ENCODE results near the gene HMGB4. TPM values are rescaled to one million over a fixed set of nuclear protein-coding genes. Genes with fewer than 3 reads are reported as not detected.

Gene HMGB4
- total RNA-seq, 1 experiment from 2014 or later, result not detected

DNA sequence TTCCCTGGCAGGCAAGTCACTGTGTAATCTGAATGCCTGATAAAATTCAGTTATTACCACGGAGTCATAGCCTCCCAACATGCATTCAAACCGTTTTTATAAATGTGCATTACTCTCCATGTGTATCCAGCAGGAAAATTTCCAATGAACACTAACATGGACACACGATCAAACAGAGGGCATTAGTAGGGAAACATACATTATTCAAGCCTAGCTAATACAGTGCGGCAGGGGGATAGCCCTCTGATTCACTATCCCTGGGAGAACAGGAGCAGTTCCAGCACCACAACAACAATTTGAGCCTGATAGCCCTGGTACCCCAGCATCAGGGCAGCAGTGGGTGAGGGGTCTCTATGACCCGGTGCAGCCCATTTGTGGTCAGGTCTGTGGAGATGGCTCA, 35.8 kb upstream of the HMGB4 start:
- H3K36me3 Mint-ChIP-seq (ENCODE audit: insufficient read depth, unreplicated experiment), result no peaks in the 10 kb centered on the region
- POLR2A ChIA-PET, result no interaction called here
- H3K27ac Mint-ChIP-seq (ENCODE audit: low read depth, unreplicated experiment), result no peak overlapping the region
- H3K4me1 Mint-ChIP-seq (ENCODE audit: insufficient read depth, unreplicated experiment), result no peaks in the 10 kb centered on the region
- H3K9me3 Mint-ChIP-seq (ENCODE audit: unreplicated experiment), result peaks cover 34% of the 10 kb centered on the region
- BruUV-seq (replicated peaks), result no TSS peak
- H3K4me3 Mint-ChIP-seq (ENCODE audit: unreplicated experiment), result no peak overlapping the region
- TF ChIP-seq, protein P1, sequence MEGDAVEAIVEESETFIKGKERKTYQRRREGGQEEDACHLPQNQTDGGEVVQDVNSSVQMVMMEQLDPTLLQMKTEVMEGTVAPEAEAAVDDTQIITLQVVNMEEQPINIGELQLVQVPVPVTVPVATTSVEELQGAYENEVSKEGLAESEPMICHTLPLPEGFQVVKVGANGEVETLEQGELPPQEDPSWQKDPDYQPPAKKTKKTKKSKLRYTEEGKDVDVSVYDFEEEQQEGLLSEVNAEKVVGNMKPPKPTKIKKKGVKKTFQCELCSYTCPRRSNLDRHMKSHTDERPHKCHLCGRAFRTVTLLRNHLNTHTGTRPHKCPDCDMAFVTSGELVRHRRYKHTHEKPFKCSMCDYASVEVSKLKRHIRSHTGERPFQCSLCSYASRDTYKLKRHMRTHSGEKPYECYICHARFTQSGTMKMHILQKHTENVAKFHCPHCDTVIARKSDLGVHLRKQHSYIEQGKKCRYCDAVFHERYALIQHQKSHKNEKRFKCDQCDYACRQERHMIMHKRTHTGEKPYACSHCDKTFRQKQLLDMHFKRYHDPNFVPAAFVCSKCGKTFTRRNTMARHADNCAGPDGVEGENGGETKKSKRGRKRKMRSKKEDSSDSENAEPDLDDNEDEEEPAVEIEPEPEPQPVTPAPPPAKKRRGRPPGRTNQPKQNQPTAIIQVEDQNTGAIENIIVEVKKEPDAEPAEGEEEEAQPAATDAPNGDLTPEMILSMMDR (IDR thresholded peaks at IDR 0.05; ENCODE audit: unreplicated experiment), result no peak
- CTCF ChIA-PET, result no interaction called here
- DNase-seq (ENCODE audit: unreplicated experiment), result no peak
- no peaks in the 10 kb centered on the region for H3K27me3 Mint-ChIP-seq (ENCODE audit: insufficient read depth, unreplicated experiment)
- intact Hi-C loops (cut with micrococcal nuclease), result no loop called here

DNA sequence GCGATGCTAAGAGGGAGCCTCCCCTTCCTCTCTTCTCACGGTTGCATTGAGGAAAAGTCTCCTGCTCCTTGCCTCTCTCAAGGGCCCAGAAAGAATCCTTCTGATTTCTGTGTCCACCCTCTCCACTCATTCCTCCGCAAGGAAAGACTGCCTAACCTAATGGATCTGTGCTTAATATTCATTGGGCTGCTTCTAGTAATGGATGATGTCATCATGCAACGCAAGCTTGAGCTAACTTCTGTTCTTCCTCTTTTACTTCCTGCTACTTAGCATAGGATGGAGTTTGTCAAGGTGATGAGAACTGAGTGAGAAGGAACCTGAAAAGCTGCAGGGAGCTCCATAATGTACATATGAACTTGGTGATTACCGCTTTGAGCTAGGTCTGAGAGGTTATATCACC, 35.2 kb upstream of the HMGB4 start:
- peaks cover 34% of the 10 kb centered on the region for H3K9me3 Mint-ChIP-seq (ENCODE audit: unreplicated experiment)
- H3K27me3 Mint-ChIP-seq (ENCODE audit: insufficient read depth, unreplicated experiment), result no peaks in the 10 kb centered on the region
- intact Hi-C loops (cut with micrococcal nuclease), result no loop called here
- H3K27ac Mint-ChIP-seq (ENCODE audit: low read depth, unreplicated experiment), result no peak overlapping the region
- TF ChIP-seq, protein P1 (IDR thresholded peaks at IDR 0.05; ENCODE audit: unreplicated experiment), result no peak
- H3K4me3 Mint-ChIP-seq (ENCODE audit: unreplicated experiment), result no peak overlapping the region
- no peaks in the 10 kb centered on the region for H3K36me3 Mint-ChIP-seq (ENCODE audit: insufficient read depth, unreplicated experiment)
- BruUV-seq (replicated peaks), result no TSS peak
- POLR2A ChIA-PET, result no interaction called here
- DNase-seq (ENCODE audit: unreplicated experiment), result no peak
- CTCF ChIA-PET, result no interaction called here
- no peaks in the 10 kb centered on the region for H3K4me1 Mint-ChIP-seq (ENCODE audit: insufficient read depth, unreplicated experiment)

DNA sequence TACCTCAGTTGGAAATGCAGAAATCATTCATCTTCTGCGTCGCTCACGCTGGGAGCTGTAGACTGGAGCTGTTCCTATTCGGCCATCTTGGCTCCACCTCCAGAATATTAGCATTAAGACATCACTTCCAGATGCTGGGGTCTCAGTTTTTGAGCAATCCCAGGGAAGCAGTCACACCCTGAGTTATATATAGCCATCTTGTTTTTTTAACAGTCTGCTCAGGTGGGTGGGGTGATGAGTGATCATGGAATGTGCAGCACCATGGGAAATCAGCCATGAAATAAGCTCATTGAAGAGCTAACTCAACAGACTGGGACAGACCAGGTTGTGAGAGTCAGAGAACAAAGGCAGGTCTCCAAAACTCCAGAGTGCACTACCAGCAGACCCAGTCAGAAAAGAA, 27.0 kb upstream of the HMGB4 start:
- no peak for DNase-seq (ENCODE audit: unreplicated experiment)
- BruUV-seq (replicated peaks), result no TSS peak
- POLR2A ChIA-PET, result no interaction called here
- no peaks in the 10 kb centered on the region for H3K36me3 Mint-ChIP-seq (ENCODE audit: insufficient read depth, unreplicated experiment)
- no peak overlapping the region for H3K4me3 Mint-ChIP-seq (ENCODE audit: unreplicated experiment)
- H3K27ac Mint-ChIP-seq (ENCODE audit: low read depth, unreplicated experiment), result no peak overlapping the region
- CTCF ChIA-PET, result no interaction called here
- no peaks in the 10 kb centered on the region for H3K4me1 Mint-ChIP-seq (ENCODE audit: insufficient read depth, unreplicated experiment)
- no peaks in the 10 kb centered on the region for H3K27me3 Mint-ChIP-seq (ENCODE audit: insufficient read depth, unreplicated experiment)
- TF ChIP-seq, protein P1 (IDR thresholded peaks at IDR 0.05; ENCODE audit: unreplicated experiment), result no peak
- H3K9me3 Mint-ChIP-seq (ENCODE audit: unreplicated experiment), result peaks cover 10% of the 10 kb centered on the region
- intact Hi-C loops (cut with micrococcal nuclease), result no loop called here

DNA sequence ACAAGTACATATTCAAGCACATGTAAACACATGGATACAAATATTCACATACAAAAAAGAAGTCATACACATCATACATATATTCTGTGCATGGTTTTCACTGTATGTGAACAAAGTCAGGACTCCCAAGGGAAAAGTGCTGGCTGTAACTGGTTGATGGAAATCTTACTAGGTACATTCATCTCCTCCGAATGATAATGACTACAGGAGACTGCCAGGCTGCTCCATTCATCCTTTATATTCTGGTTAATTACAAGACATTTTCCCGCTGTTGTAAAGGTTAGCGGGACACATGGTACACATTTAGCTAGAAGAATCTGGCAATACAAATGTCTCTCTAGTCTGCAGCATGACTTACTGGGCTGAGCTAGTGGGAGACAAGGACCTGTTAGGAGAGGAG, 26.2 kb upstream of the HMGB4 start:
- ChIA-PET CTCF (no interaction called here), POLR2A (no interaction called here)
- Mint-ChIP-seq H3K27ac (ENCODE audit: low read depth, unreplicated experiment) (no peak overlapping the region), H3K4me3 (ENCODE audit: unreplicated experiment) (no peak overlapping the region), H3K27me3 (ENCODE audit: insufficient read depth, unreplicated experiment) (no peaks in the 10 kb centered on the region), H3K4me1 (ENCODE audit: insufficient read depth, unreplicated experiment) (no peaks in the 10 kb centered on the region), H3K36me3 (ENCODE audit: insufficient read depth, unreplicated experiment) (no peaks in the 10 kb centered on the region), H3K9me3 (ENCODE audit: unreplicated experiment) (peaks cover 16% of the 10 kb centered on the region)
- intact Hi-C loops (cut with micrococcal nuclease), result no loop called here
- TF ChIP-seq, protein P1 (IDR thresholded peaks at IDR 0.05; ENCODE audit: unreplicated experiment), result no peak
- DNase-seq (ENCODE audit: unreplicated experiment), result no peak
- no TSS peak for BruUV-seq (replicated peaks)

Measured in MCF 10A (cell line).